AG08395 (cell line): ENCODE data around the gene KRT33A.
"Not testable (repeated sequence)": the region's sequence is repeated elsewhere in the genome, so short reads cannot be mapped to it uniquely, and the experiment has no call there.

Experiments used
- DNase-seq: peaks from one replicate; pipeline ENCODE4 v3.0.0; 2012; ENCODE audit warnings: mixed read lengths, low spot score

The KRT33A gene

GRCh38 chr17:41363881-41364280 is 13.3 kb upstream of the KRT33A start:
- no peak for DNase-seq

DNA sequence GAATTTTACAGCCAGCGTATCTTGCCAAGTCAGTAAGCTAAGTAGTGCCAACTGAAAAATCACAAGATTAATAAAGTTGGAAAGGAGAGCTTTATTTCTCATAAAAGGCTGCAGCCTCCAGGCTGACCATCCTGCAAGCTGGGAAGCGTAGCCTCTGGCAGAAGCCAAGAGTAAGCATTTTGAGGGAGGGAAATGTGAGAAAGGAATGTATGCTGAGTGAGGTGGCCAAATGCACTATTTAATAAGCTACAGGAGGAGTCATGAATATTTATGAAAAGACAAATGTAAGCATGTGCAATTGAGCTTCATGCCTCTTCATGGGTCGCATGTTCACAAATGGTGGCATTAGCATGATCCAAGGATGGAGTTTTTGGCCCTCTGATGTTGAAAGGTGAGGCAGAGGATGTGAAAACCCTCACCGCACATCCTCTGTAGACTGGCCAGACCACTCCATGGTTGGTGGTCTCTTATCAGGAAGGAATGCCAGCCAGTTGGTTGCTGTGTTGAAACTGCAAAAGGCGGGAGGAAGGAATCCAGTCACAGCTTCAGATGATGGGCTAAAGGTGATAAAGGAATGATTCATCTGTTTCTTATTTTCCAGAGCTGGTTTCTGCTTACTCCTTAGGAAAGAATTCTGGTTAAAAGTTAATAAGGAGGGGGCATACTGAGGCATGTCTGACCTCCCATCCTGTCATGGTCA is 9.8 kb upstream of the KRT33A start:
- DNase-seq: peak; percentile 48

- DNase-seq: no peak
Observed at GRCh38 chr17:41354536-41354935, 3.9 kb upstream of the KRT33A start.

DNA sequence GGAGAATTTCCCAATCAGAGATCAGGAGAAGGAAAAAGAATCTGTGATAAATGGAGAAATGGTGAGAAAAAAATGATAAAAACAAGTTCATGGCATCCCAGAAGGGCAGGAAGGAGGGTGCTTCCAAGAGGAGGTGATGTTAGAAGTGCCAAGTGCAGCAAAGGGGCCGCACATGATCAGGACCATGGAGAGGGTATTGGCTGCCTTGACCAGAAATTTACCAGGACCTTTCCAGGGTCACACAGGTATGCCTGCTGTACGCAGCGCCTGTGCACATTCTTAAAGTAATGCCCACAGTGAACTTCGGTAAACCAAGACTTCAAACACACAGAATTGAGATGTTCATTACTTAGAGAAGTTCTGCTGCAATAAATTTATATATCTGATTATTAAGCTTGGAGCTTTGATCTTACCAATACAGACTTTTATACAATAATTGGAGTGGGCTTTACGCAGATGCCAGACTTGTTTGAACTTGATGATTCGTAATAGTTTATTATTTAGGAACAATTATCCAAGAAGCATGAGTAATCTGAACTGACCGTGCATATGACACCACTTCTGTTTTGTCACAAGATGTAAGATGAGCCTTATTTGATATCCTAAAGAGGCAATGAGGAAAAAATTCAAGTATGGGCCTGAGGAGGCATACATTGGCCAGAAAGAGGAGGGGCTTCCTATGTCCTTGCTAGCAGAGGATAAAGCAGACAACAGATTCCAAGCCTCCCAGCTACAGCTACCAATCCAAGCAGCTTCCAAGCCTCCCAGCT is 2.2 kb upstream of the KRT33A start:
- no peak for DNase-seq

- DNase-seq: no peak
Observed at GRCh38 chr17:41351177-41351576, 549 bp upstream of the KRT33A start.

GRCh38 chr17:41347869-41348760 is 2.5 kb downstream of the KRT33A start:
- no peak for DNase-seq

DNA sequence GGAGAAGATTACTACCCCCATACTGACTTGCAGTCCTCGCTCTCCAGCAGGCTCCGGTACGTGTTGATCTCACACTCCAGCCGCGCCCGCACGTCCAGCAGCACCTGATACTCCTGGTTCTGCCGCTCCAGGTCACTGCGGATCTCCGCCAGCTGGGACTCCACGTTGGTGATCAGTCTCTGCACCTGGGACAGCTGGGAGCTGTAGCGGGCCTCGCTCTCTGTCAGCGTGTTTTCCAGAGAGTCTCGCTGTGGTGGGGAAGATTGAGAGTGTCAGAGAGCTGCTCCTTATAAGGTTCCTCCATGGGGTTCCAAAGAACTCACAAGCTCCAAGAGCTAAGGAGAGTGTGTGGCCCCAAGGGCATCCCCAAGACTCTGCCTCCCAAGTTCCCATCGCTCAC is 4.2 kb downstream of the KRT33A start:
- not testable (repeated sequence) for DNase-seq

DNA sequence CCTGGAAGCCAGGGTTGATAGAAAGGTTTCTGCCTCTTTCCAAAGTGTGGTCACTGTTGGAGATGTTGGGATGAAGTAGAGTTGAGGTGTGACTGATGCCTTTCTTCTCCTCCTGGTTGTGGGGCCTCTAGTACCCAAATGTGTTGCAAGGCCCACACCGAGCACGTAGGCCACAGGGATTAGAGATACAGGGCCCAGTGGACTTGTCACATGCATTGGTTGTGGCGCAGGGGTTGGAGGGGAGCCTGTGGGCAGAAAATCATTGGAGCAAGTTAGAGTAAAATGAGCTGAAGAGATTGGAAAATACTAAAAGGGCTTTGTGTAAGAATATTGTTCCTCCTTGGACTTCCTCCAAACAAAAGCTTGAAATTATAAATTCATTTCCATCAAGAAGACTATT is 4.6 kb downstream of the KRT33A start:
- no peak for DNase-seq

GRCh38 chr17:41343029-41343428 is 7.6 kb downstream of the KRT33A start:
- DNase-seq: no peak

DNA sequence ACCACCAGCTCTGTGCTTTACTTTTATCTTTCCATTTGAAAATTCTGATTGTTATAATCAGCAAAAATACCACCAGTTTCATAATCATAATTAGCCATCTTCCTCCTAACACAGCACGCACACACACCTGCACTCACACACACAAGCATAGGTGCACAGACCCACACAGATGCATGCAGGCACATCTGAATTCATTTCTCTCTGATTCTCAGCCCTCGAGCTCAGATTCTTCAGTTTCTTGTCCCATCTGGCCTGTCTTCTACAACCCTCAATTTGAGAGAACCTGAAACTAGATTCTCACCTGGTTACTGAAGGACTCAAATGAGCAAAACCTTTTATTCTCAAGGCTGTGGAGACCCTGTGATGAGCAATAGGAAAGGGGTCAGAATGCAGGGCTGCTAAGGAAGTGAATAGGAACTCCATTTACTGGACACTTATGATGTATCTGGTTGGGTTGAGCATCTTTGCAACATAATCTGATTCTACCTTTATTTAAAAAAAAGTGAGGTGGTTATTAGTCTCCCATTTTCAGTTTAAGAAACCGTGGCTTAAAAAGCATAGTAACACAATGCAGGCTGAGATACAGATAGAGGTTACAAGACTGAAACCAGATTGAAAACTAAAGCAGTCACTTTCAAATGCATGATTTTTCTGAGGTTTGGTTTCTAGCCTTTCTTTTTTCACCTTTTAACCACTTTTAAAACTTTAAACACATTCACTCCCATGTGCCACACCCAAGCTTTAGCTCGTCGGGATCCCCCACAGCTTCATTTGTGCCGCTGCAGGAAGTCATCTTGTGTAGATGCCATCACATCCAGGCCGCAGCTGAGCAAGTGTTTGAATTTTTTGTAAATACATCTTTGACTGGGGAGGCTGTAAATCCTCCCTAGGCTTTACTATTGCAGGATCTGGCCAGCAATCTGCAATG is 9.4 kb downstream of the KRT33A start:
- no peak for DNase-seq

- no peak for DNase-seq
Observed at GRCh38 chr17:41340494-41340893, 10.1 kb downstream of the KRT33A start.

DNA sequence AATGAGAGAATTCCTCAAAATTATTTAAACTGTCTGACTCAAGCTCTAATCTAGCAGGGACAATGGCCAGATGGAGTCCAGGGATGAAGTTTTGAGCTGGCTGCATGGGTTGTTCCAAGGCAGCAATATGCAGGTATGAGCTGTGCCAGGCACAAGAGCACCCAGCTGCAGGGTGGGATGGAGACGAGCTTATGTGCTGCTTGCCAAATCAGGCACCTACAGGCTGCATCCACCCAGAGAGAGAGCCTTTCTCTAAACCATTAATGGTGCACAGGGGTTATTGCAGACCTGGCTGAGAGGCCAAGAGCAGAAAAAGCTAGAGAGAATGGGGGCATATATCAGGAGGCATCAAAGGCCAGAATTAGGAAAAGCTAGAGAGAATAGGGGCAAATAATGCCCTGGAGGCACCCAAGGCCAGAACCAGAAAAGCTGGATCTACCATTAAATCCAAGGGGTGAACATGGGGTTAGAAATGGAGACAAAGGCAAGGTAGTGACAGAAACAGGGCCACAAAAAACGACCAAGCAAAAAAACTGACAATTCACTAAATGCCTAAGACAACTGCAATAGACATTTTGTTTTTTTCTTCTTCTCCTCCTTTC is 11.0 kb downstream of the KRT33A start:
- DNase-seq: no peak

DNA sequence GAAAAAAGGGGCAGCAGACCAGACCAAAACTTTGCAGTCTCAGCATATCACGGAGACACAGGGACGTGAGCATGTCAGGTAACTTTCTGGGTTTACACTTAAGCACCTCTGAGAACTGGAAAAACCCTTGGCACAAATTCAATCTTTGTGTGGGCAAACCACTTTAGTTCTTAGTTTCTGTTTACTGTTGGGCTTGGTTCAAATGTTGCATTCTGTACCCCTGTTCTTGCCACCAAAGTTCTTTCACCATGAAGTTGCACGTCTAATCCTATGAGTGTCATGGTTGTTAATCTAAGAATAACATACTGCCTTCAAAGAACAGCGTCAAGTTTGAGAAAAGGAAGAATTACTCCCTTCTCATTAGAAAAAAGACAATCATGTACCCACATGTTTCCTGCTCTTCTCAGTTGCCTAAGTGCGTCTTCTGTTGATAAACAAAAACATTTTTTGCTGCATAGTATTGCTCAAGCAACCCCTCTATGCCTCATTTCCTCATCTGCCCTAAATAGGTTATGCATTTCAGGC is 11.6 kb downstream of the KRT33A start:
- peak; percentile 32 for DNase-seq

DNA sequence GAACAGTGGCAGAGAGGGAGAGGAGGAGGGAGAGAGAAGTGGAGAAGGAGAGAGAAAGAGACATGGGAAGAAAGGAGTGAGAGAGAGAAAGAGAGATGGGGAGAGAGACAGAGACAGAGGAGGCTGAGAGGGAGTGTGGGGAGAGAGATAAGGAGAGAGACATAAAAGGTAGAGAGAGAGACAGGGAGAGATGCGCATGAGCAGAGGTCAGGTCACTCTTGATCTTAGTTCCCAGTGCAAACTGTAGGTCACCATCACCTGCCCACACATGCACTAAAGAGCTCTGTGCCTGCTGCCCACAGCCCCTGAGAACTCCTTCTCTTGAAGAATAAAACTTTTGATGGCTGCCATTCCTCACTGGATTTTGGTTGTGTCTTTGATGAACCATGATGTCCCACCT is 14.9 kb downstream of the KRT33A start:
- DNase-seq: no peak

DNA sequence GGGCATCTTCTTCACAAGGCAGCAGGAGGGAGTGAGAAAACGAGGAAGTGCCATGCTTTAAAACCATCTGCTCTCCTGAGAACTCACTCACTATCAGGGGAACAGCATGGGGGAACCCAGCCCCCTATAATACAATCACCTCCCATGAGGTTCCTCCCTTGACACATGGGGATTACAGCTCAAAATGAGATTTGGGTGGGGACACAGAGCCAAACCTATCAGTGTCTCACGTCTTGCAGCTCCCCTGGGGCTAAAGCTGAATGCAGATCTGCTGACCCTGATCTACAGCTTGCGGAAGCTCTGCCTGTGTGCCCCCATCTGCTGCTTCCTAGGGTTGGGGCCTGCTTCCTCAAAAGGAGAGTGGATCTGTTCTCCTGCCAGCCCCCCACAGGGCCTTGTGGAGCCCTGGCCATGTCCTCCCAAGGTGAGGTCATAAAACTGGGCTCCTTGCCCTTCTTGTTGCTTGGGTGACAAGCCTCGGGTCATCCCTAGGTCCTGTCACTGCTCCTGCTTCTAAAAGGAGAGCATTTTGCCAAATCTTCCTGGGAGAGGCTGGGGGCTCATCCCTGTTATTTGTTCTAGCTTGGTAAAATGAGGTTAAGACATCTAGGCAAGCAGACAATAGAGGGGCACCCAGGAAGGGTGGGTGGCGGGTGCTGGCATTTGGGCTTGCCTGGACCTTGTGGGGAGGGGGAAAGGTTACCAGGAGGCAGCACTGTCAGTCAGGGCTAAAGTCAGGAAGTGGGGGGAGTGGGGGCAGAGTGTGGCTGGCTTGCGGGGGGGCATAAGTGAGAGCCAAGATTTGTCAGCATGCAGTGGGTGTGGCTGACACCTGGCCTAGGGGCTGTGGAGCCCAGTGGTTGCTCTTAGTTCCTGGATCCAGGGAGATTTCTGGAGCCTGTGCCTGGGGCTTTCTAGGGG is 16.0 kb downstream of the KRT33A start:
- DNase-seq: no peak

- no peak for DNase-seq
Observed at GRCh38 chr17:41333836-41334235, 16.8 kb downstream of the KRT33A start.

- no peak for DNase-seq
Observed at GRCh38 chr17:41333098-41333497, 17.5 kb downstream of the KRT33A start.

GRCh38 chr17:41332239-41332638 is 18.4 kb downstream of the KRT33A start:
- DNase-seq: no peak

DNA sequence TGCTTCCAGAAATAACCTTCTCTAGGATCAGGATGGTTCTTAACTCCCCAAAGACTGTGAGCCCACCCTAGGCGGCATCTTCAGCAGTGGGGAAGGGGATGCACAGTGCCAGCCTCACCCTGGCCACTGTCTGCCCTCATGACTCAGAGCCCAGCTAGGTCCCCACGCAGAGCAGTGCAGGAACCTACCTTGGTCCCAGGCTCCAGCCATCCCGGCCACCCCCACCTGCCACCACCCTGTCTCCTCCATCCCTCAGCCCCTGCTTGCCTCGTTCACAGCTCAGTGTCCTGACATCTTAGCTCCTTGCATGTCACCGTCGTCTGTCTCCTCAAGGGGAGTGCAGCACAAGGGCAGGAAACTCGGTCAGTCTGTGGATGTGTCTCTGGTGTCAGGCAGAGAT is 19.0 kb downstream of the KRT33A start:
- no peak for DNase-seq
